ENCODE results near the gene HGFAC.

DNA sequence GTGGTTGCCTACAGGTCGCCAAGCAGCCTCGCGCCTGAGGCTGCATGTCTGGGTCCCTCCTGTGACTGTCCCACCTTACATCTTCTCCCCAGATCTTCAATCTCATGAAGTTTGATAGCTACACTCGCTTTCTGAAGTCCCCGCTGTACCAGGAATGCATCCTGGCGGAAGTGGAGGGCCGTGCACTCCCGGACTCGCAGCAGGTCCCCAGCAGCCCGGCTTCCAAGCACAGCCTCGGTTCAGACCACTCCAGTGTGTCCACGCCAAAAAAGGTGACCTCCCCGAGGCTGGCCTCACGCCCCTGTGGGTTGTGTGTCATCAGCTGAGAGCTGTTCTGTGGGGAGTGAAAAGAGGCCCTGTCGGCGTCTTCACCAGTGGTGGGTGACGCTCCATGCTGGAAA, 24.9 kb upstream of the HGFAC start:
- TF ChIP-seq, protein P1, sequence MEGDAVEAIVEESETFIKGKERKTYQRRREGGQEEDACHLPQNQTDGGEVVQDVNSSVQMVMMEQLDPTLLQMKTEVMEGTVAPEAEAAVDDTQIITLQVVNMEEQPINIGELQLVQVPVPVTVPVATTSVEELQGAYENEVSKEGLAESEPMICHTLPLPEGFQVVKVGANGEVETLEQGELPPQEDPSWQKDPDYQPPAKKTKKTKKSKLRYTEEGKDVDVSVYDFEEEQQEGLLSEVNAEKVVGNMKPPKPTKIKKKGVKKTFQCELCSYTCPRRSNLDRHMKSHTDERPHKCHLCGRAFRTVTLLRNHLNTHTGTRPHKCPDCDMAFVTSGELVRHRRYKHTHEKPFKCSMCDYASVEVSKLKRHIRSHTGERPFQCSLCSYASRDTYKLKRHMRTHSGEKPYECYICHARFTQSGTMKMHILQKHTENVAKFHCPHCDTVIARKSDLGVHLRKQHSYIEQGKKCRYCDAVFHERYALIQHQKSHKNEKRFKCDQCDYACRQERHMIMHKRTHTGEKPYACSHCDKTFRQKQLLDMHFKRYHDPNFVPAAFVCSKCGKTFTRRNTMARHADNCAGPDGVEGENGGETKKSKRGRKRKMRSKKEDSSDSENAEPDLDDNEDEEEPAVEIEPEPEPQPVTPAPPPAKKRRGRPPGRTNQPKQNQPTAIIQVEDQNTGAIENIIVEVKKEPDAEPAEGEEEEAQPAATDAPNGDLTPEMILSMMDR (IDR thresholded peaks at IDR 0.05) = no peak
- TF ChIP-seq NFE2L1 (CRISPR knock-in tag; IDR thresholded peaks at IDR 0.05) = no peak

Data from WTC11 (cell line).